Lower lobe of right lung (tissue), 2 donors: ENCODE results near the gene C14orf119. TPM values are rescaled to one million over a fixed set of nuclear protein-coding genes. Genes with fewer than 3 reads are reported as not detected.
A peak's percentile ranks its signal among the peaks of the same experiment; 100 is the strongest.

ENCODE experiments used
- ATAC-seq, 2 donors: fragments of 200-7000 bp; cut with Tn5 transposase; one replicate each; pipeline ENCODE4 v1.9.1; 2020 to 2022; ENCODE audit warnings: mild to moderate bottlenecking in 2 of 2, moderate library complexity in 2 of 2
- DNase-seq: peaks from one replicate; pipeline ENCODE4 v3.0.0-alpha.2; 2020
- H3K27ac ChIP-seq: fragments of 200-600 bp; one replicate; pipeline ENCODE4 v1.8.0; 2022
- H3K27me3 ChIP-seq: fragments of 200-600 bp; one replicate; pipeline ENCODE4 v1.8.0; 2022; ENCODE audit warnings: low read depth
- H3K36me3 ChIP-seq: fragments of 200-600 bp; one replicate; pipeline ENCODE4 v1.8.0; 2022; ENCODE audit warnings: mild to moderate bottlenecking
- H3K4me1 ChIP-seq: fragments of 200-600 bp; one replicate; pipeline ENCODE4 v1.8.0; 2022
- H3K4me3 ChIP-seq: fragments of 200-600 bp; one replicate; pipeline ENCODE4 v1.8.0; 2022; ENCODE audit warnings: mild to moderate bottlenecking
- H3K9me3 ChIP-seq: fragments of 200-600 bp; one replicate; pipeline ENCODE4 v1.8.0; 2022
- intact Hi-C: fragments of 100-400 bp; cut with DNase I; formaldehyde crosslinking; loops from one replicate; pipeline ENCODE4 v1.11.0; 2022
- total RNA-seq: library from RNA; stranded (reverse); fragmentation: NEBNext Ultra II Directional; extraction: Animal tissue kit (Norgen Biotek cat#: 25700); gene quantifications from one replicate; pipeline ENCODE4 v1.2.1, GENCODE V29; 2021
- TF ChIP-seq, protein P1 (sequence below): fragments of 200-600 bp; IDR thresholded peaks from one replicate; pipeline ENCODE4 v1.8.0; 2022; ENCODE audit warnings: antibody characterized with exemption, mild to moderate bottlenecking
- donor health status: DM: no; HTN: yes; CAD: no; lungs with severe emphysema.

Gene C14orf119
- total RNA-seq, 1 donor from 2014 or later: 53.3 TPM

GRCh38 chr14:23119363-23120327 is 24.3 kb downstream of the C14orf119 start:
- peaks cover 23% of the 10 kb centered on the region for H3K4me1 ChIP-seq
- peak overlapping the region; percentile 68 for H3K27ac ChIP-seq
- TF ChIP-seq, protein P1, sequence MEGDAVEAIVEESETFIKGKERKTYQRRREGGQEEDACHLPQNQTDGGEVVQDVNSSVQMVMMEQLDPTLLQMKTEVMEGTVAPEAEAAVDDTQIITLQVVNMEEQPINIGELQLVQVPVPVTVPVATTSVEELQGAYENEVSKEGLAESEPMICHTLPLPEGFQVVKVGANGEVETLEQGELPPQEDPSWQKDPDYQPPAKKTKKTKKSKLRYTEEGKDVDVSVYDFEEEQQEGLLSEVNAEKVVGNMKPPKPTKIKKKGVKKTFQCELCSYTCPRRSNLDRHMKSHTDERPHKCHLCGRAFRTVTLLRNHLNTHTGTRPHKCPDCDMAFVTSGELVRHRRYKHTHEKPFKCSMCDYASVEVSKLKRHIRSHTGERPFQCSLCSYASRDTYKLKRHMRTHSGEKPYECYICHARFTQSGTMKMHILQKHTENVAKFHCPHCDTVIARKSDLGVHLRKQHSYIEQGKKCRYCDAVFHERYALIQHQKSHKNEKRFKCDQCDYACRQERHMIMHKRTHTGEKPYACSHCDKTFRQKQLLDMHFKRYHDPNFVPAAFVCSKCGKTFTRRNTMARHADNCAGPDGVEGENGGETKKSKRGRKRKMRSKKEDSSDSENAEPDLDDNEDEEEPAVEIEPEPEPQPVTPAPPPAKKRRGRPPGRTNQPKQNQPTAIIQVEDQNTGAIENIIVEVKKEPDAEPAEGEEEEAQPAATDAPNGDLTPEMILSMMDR: no peak

GRCh38 chr14:23120541-23121251 is 25.4 kb downstream of the C14orf119 start:
- TF ChIP-seq, protein P1: peak; percentile 100
- H3K36me3 ChIP-seq: no peaks in the 10 kb centered on the region
- H3K9me3 ChIP-seq: no peaks in the 10 kb centered on the region
- H3K4me3 ChIP-seq: no peak overlapping the region
- H3K4me1 ChIP-seq: peaks cover 13% of the 10 kb centered on the region
- H3K27ac ChIP-seq: peak overlapping the region; percentile 68
- intact Hi-C loops: loop anchor here (5.0 kb wide), 1 partner anchor 67 kb away; no protein-coding TSS in a partner anchor
- H3K27me3 ChIP-seq: no peaks in the 10 kb centered on the region
- DNase-seq (peak; percentile 92), ATAC-seq (peak; percentile 88 to 94)

More at GRCh38 chr14:23119363-23120327, 24.3 kb downstream of the C14orf119 start:
- no peak for DNase-seq
- peak in 1 of 2 donors; percentile 17 for ATAC-seq
- Histone ChIP-seq H3K4me3 (no peak overlapping the region), H3K36me3 (no peaks in the 10 kb centered on the region), H3K27me3 (no peaks in the 10 kb centered on the region), H3K9me3 (no peaks in the 10 kb centered on the region)
- intact Hi-C loops: loop anchor here (5.0 kb wide), 1 partner anchor 68 kb away; no protein-coding TSS in a partner anchor

DNA sequence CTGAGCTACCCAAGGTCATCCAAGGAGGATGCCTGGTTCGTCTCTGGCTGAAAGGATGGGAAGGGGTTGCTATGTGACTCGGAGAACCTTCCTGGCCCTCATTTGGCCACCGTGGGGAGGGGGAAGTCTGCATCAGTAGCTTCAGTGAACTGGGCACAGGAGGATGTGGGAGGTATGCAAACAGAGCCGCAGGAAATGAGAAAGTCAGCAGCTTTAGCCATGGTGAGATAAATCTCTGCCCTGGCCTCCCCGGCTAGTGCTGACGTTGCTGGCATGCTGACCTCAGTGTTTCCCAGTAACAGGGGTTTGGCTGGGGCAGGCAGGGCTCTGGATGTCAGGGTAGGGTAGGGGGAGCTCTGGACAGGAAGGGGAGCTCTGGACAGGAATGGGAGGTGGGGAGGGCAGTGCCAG is 26.1 kb downstream of the C14orf119 start:
- H3K9me3 ChIP-seq: no peaks in the 10 kb centered on the region
- H3K27ac ChIP-seq: no peak overlapping the region
- intact Hi-C loops: loop anchor here (5.0 kb wide), 1 partner anchor 66 kb away; no protein-coding TSS in a partner anchor
- peak in 1 of 2 donors; percentile 14 for ATAC-seq
- no peak overlapping the region for H3K4me3 ChIP-seq
- TF ChIP-seq, protein P1: no peak
- DNase-seq: no peak
- no peaks in the 10 kb centered on the region for H3K27me3 ChIP-seq
- no peaks in the 10 kb centered on the region for H3K36me3 ChIP-seq
- H3K4me1 ChIP-seq: peaks cover 13% of the 10 kb centered on the region

DNA sequence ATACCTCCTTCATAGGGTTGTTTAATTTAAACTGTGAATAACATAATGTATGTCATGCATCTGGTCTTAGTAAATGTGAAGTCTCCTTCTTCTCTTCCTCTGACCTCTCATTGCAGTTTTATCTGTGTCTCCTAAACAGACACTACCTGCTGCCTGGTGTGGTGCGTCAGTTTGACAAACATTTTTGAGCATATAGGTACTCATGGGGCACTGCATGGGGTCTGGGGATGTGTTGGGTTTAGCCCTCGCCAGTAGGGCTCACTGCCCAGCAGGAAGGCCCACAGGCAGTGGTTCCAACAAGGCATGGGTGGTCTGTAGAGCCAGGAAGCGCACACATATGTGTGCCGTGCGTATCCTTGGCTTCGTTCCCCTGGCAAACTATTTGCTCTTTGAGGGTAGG is 26.8 kb downstream of the C14orf119 start:
- Histone ChIP-seq H3K9me3 (no peaks in the 10 kb centered on the region), H3K27me3 (no peaks in the 10 kb centered on the region), H3K36me3 (no peaks in the 10 kb centered on the region), H3K4me3 (no peak overlapping the region), H3K27ac (no peak overlapping the region), H3K4me1 (peaks cover 13% of the 10 kb centered on the region)
- intact Hi-C loops: loop anchor here (5.0 kb wide), 1 partner anchor 65 kb away; no protein-coding TSS in a partner anchor
- TF ChIP-seq, protein P1: no peak
- DNase-seq (no peak), ATAC-seq (no peak)

DNA sequence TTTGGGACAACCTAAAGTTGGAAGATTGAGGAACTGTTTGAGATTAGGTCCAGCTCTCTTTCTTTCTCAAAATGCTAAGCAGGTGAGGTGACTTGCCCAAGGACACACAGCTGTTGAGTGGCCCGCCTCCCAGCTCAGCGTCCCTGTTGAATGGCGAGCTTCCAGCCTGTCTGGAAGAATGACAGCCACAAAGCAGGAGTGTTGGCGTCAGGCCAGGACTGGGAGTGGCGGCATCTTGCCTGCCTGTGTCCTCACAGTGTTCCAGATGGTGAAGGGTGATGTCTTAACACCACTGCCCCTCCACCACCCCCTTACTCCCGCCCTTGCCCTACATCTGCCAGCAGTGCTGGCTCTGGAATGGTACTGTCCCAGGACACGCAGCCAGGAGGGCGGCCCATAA is 28.1 kb downstream of the C14orf119 start:
- peak in 1 of 2 donors; percentile 29 for ATAC-seq
- Histone ChIP-seq H3K36me3 (peaks cover 8% of the 10 kb centered on the region), H3K4me1 (peaks cover 13% of the 10 kb centered on the region), H3K27ac (no peak overlapping the region), H3K27me3 (no peaks in the 10 kb centered on the region), H3K4me3 (no peak overlapping the region), H3K9me3 (no peaks in the 10 kb centered on the region)
- intact Hi-C loops: loop anchor here (5.0 kb wide), 1 partner anchor 64 kb away; no protein-coding TSS in a partner anchor
- TF ChIP-seq, protein P1: no peak
- DNase-seq: peak; percentile 75
